Activated CD4-positive, alpha-beta T cell treated with anti-CD3 and anti-CD28 coated beads, Interleukin-2, amount 50 U/mL, for 16 hours (primary cell): ENCODE measurements around the gene CCDC38.
A peak's percentile ranks its signal among the peaks of the same experiment; 100 is the strongest.

Experiments used
- DNase-seq: peaks from one replicate; pipeline ENCODE4 v3.0.0-alpha.2; 2020

The CCDC38 gene

DNA sequence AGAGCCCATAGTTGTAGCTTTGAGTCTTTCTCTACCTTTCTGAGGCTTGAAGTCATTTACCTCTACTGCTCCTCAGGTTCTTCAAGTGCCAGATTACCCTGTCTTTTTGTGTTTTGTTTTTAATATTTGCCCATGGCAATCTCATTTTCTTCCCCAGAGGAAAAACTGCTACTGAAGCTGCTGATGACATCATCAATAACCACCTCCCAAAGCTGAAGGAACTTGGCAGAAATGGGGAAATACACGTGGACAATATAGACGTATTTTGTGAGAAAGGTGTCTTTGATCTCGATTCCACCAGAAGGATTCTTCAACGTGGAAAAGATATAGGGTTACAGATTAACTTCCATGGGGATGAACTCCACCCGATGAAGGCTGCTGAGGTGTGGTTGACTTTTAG is 17.8 kb upstream of the CCDC38 start:
- no peak for DNase-seq

GRCh38 chr12:95959107-95959506 is 16.7 kb upstream of the CCDC38 start:
- peak; percentile 4 for DNase-seq

GRCh38 chr12:95956557-95957145 is 14.2 kb upstream of the CCDC38 start:
- no peak for DNase-seq

DNA sequence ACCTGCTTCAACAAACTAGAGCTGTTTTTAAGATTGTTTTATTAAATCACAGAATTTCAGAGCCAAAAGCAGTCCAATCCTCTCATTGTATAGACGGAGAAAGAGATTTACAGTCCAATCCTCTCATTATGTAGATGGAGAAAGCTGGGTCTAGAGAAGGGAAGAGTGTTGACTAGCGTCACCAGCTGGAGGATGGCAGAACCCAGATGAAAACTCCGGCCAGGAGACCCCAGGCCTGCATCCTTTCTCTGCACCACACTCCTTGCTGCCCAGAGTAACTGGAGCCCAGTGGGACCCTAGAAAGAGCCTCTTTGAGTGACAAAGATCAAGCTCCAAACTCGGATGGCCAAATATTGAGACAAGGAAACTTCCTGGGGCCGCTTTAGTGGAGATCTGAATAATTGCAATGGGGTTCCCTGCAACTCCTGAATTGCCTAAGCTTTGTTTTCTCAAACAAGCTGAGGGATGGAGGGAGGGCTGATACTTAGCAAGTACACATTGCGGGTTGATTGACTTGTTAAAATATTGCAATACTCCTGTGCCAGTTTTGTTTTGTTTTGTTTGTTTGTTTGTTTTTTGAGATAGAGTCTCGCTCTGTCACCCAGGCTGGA is 13.2 kb upstream of the CCDC38 start:
- DNase-seq = no peak

GRCh38 chr12:95953000-95953399 is 10.6 kb upstream of the CCDC38 start:
- no peak for DNase-seq

- DNase-seq = no peak
Observed at GRCh38 chr12:95951515-95951914, 9.1 kb upstream of the CCDC38 start.

DNA sequence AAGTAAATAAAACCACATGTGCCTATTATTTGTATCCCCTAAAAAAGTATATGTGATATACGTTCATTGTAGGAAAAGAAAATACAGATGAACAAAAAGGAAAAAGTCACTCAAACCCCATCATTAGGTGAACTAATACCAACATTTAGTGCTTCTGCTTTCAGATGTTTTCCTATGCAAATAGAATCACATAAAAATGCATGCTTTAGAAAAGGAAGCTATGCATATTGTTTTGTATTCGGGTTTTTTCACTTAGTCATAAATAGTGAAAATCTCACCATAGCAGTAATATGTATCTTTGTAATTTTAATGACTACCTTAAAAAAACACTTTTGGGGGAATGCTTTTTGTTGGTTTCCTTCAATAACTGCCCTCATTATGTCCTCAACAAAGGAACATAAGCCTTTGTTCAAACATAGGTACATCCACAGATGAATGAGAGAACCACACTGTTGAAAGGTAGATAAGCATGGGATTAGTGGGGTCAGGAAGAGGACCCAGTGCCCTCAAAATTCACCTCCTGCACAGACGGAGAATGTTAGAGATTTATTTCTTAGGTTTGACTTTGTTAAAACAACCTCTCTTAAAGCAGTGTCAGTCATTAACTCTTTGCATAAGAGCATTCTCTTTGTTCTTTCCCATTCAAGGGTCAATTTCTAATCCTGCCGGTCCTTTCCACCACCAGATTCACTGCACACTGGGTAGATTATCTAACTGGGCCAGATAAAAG is 7.2 kb upstream of the CCDC38 start:
- DNase-seq = no peak

GRCh38 chr12:95944108-95944704 is 1.8 kb upstream of the CCDC38 start:
- no peak for DNase-seq

GRCh38 chr12:95943330-95943842 is 972 bp upstream of the CCDC38 start, which contains the start of gene AMDHD1:
AMDHD1 (plus strand) TSS chr12:95943331; CDS start chr12:95943399, 68 bp downstream.
- peak; percentile 60 for DNase-seq

DNA sequence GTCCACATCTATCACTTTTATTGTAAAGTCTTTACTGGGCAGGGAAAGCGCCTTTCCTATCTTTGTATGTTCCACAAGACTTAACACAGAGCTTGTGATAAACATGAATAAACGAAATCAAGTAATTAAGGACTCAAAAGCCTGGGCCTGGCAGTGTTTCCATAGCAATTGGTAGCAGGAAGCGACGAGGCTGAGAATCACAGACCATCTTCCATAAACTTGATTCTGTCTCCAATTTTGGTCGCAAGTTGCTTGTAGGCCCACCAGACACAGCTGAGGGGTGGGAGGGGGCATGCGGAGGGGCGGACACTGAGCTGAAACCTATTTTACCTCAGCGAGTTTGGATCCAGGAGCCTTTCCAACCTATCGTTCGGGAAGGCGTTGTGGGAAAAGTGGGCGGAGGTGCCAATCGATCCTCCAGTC is 302 bp downstream of the CCDC38 start:
- no peak for DNase-seq

GRCh38 chr12:95940514-95940913 is 1.9 kb downstream of the CCDC38 start:
- no peak for DNase-seq

DNA sequence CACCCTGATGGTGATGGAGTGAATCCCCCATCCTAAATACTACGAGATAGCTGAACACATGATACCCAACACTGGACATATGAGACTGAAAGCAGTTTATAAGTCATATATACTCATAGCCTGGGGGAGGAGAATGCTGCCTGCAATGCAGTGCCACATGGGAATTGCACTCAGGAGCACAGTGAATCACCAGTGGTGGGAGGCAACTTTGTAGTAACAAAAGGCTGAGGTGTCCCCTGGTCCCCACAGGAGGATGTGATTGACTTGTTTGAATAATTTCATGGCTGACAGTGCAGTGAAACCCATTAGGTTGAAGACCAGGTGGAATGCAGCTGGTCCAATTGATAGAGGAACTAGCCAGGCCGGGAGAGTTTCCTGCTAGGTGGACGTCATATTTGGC is 20.2 kb downstream of the CCDC38 start:
- no peak for DNase-seq

- DNase-seq = no peak
Observed at GRCh38 chr12:95919110-95919509, 23.3 kb downstream of the CCDC38 start.

- DNase-seq = peak; percentile 63
Observed at GRCh38 chr12:95918194-95918993, 24.0 kb downstream of the CCDC38 start.

DNA sequence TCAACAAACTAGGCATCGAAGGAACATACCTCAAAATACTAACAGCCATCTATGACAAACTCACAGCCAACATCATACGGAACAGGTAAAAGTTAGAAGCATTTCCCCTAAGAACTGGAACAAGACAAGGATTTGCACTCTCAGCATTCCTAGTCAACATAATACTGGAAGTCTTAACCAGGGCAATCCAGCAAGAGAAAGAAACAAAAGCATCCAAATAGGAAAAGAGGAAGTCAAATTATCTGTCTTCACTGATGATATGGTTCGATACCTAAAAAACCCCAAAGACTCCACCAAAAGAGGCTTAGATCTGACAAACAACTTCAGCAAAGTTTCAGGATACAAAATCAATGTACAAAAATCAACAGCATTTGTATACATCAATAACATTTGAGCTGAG is 32.5 kb downstream of the CCDC38 start:
- DNase-seq = no peak

- DNase-seq = no peak
Observed at GRCh38 chr12:95908573-95908972, 33.8 kb downstream of the CCDC38 start.

DNA sequence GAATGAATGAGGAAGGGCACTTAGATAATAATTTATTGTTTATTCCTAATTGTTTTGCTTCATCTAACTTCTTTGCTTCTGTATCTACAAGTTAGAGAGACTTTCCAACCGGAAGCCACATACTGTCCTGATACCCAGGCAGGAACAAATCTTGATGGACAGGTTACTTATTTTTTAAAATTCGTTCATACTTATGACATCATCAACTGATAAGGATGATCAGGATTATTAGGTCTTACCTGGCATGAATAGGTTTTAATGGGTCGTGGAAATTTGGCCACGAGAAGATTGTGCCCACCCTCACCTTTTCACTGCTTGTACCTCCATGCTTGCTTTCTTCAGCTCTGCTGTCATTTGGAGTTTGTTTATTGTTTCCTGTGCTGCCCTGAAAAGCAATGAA is 44.3 kb downstream of the CCDC38 start:
- no peak for DNase-seq

DNA sequence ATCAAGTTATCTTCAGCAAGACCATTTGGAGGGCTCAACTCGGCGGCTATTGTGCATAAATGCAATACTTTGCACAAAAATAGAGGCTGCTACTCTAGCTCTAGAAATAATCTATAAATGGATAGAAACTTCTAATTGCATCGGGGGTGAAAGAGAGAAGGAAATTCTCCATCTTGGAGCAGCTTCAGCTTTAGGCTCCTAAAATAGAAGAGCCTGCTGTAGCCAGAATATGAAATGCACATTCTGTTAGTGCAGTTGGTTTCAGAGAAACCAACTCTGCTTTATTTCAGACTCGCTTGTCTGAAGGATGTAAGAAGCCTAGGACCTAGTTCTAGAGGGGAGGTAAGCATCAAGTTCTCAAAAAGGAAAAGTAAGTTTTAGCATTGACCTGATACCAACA is 45.6 kb downstream of the CCDC38 start:
- DNase-seq = no peak

- DNase-seq = no peak
Observed at GRCh38 chr12:95890958-95891357, 51.5 kb downstream of the CCDC38 start.

GRCh38 chr12:95887311-95887710 is 55.1 kb downstream of the CCDC38 start:
- DNase-seq = no peak

DNA sequence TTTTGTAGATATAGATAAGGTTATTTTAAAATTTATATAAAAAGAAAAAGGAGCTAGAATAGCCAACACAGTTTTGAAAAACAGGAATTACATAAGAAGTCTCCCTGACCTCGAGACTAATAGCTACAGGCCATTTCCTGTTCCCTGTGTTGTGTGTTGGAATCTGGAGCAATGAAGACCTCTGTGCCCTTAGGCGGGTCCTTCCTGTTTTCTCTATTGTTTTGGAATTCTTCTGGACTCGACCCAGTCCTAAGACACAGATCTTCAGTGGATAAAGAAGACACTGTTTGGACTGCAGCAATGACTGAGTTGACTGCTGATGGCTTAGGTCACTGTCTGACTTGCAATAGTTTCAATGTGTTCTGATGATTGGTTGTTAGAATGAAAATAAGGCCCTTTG is 57.4 kb downstream of the CCDC38 start:
- no peak for DNase-seq

- DNase-seq = no peak
Observed at GRCh38 chr12:95882873-95883272, 59.5 kb downstream of the CCDC38 start.

DNA sequence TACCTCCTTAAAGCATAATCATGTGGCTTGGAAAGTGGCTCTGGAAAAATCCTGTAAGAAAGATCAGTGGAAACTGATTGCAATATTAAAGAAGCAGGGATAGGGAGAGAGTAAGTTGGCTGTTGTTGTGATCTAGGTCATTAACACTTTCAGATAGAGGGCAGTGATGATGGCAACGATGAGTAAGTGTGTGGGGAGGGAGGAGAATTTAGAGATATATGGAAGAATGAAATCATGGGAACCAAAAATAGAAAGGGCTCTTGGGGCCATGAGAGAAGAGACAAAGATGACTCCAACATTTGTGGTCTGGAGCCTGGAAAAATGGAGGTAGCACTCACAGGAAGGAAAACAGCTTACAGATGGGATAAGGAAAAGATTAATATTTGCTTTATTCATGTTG is 60.3 kb downstream of the CCDC38 start:
- DNase-seq = no peak
